ELR (cell line): ENCODE data around the gene CORO2B.
A peak's percentile ranks its signal among the peaks of the same experiment; 100 is the strongest.

Experiments
- DNase-seq: peaks from one replicate; pipeline ENCODE4 v3.0.0-alpha.2; 2015; ENCODE audit warnings: low read depth

Gene CORO2B

DNA sequence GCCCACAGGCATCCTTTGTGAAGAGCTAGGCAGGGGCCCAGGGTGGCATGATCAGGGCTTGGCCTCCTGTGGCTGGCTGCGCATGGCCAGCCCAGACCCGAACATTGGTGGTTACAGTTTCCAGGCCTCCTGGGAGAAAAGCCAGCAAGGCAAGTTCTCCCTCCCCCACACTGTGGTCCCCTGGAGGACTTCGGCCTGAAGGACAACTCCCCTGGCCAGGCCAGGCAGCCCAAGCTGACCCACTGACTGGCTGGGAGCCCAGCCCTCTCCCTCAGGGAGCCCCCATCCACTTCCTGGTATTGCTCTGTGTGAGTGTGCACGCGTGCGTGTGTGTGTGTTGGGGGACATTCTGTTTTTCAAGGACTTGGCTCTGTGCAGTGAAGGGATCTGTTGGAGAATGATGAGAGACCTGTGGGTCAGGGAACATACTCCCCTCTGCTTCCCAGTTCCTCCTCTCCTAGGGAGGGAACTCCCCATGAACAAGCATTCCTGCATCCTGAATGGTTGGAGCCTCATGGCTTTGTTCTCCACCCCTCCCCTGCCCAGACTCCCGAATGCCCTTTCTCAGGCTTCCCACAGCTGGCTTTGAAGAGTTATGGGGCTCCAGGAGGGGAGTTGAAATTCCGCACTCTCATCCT, 29.5 kb downstream of the CORO2B start:
- DNase-seq: no peak

DNA sequence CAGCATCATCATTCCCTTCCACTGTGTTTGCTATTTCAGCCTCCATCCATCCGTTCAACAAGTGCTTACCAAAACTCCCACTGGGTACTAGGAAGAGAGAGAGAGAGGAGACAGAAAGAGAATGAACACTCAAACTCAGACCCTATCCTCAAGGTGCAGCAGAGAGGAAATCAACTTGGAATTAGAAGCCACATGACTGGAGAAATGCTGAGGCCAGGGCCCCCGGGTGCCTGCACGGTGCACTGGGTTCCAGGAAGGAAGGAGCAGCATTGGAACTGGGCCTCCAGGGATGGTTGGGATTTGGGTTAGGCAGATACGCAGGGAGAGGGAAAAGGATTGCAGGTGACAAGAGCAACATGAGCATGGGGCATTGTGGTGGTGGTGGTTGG, 30.0 kb downstream of the CORO2B start:
- DNase-seq: no peak

DNA sequence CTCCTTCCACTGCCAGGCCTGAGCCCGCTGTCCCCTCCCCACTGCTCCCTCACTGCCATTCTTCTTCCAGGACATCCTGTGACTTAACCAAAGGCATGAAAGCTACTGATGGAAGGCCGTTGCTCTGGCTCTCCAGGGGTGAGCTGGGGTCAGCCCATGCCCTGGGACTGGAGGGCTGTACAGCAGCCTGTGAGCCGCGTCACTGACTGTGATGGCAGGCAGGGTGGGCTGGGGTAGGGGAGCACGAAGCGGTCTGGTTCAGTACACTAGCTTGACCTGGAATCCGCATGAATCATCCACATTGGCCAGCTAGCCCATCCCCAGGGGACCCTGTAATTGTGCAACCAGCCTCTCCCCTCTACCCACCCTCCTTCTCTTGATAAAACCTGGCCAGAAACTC, 30.8 kb downstream of the CORO2B start:
- DNase-seq: no peak

DNA sequence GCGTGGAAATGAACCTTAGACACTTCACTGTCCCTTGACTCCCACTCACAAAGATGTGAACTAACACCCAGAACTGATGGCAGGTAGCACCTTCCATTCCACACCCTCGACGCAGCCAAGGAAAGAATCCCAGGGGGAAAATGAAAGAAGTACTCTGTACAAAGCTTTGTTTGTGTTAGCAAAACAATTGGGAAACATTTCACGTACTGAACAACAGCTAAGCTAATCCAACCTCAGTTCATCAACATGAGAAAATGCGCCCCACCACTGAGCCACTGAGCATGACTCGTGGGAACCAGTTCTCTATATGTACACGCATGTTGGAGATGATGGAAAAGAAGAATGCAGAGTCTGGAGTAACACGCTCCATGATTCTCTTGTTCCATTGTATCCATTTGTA, 32.0 kb downstream of the CORO2B start:
- no peak for DNase-seq

DNA sequence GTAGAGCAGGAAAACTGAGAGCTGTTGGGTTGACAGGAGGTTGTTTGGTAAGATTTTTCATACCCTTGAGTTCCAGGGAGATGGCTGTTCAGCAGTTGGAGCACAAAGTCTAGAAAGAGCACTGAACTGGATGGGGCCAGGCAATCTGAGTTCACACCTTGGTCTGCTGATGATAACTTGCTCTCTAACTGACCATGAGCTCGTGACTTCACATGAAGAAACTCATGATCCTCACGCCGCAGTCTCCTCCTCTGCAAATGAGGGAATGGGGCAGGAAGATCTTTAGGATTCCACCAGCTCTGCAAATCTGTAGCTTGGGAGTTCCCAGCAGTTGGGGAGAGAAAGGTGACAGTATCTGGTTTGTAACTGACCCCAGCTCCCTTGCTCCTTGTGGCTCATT, 33.7 kb downstream of the CORO2B start:
- no peak for DNase-seq

DNA sequence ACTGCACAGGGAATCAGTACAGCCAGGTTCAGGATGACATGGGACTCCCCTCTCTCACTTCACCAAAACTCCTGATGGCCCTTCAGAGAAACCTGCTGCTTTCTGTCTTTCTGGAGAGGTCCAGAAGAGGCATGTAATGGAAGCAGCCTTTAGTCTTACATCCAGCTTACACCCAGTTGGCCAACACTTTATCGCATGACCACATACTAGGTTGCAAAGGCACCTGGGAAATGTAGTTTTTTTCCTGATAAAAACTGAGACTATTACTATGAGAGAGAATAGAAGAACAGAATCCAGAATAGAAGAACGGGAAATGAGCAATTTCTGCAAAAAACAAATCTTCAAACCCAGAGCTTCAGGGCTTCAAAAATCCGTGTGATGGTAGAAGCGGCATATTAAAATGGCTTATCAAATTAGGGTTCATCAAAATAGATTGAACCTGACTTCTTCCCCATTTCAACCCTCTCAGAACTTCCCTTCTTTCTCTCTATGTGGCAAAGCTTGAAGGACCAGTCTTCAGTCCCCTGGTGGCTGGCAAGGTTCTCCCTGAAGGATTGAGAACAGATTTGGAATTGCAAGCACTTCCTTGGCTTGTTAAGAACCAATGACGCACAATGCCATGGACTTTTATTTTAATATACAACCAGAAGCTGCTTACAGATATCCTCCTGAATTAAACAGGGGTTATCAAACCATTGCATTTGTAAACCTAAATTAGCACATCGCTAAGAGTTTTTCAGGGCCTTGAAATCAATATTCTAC, 34.4 kb downstream of the CORO2B start:
- no peak for DNase-seq

DNA sequence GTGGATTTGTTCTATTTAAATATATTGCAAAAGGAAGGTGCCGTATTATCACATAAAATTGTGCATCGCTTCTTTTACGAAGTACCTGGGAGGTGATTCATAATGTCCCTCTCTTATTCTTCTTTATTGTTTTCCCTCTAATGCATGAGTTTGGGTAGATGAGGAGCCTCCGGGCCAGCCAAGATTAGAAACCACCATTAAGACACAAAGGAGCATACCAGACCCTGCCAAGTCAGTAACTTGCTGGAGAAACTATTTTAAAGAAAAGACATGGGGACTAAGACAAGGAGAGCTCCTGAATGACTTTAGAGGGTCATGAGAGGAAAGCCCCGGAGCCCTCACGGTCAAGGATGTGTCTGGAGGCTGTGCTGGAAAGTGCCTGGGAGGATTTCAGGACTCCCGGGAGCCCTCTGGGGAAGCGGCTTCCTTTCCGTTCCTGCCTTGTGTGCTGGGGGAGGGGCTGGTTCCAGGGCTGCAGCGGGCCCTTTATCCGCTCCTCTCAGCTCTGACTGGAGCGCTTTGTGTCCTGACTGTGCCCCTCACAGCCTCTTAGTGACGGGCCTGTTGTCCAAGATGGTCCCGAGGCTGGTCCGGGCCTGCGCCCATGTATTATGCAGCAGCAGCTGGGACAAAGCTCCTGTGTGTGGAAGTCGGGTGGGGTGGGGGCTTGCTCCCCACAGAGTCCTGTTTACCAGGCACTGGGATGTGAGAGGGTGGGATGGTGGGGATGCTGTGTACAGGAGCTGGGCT, 35.7 kb downstream of the CORO2B start:
- DNase-seq: no peak

DNA sequence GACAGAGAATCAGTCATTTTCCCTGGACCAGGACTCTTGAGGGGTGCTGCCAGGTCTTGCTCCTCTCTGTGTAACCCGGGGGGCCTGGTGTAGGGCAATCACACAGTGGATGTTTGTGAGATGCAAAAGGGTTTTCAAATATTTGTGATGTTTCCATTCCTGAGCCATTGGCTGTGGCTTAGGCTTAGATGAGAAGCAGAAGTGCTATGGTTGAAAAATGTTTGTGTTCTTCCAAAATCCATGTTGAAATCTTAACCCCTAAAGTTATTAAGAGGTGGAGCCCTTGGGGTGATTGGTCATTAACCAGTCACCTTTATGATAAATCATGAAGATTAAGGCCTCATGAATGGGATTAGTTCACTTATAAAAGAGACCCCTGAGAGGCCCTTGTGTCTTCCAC, 36.5 kb downstream of the CORO2B start:
- no peak for DNase-seq

DNA sequence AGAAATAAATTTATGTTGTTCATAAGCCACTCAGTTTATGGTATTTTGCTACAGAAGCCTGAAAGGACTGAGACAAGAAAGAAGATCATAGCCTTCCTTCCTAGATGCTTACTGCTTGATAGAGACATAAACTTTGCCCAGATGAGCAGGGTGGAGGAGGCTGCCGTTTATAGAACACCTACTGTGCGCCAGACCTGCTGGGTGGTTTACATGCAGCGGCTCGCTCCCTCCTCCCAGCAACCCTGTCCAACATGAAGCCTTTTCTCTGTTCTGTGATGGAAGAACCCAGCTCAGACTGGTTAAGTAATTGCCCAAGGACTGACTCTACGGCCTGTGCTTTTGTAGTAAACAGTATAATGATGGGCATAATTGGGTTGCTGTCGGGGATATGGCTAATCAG, 37.0 kb downstream of the CORO2B start:
- DNase-seq: no peak

DNA sequence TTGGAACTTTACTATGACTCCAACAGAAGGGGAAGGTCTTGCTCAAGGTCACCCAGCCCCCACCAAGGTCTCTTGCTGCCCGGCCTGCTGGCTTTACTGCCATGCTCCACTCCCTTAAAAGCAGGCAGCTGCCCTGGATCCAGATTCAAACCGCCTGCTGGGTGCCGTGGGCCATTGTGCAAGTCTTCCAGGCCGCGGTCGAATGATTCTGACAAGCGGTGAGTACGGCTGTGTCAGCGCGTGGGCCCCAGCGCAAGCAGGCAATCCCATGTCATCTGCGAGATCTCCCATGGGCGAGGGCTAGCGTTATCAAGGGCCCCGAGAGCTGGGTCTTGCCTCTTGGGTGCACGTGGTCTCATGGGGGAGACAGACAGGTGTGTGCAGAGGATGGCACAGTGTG, 37.6 kb downstream of the CORO2B start:
- DNase-seq: no peak

DNA sequence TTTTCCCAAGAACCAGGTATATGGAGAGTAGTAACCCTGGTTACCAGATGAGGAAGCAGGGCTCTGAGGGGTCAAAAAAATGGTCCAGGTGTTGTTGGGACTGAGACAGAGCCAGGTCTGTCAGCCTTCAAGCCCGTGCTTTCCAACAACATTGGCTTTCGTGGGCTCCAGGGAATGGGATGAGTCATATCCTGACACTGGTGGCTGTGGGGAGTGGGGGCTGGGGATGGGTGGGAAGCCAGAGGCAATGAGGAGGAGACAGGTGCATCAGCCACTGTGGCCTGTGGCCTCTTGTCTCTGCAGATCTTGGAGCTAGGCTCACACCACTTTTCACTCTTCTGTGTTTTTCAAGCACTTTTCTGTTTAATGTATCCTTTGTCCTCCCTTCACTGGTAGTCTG, 38.2 kb downstream of the CORO2B start:
- DNase-seq: peak; percentile 54

DNA sequence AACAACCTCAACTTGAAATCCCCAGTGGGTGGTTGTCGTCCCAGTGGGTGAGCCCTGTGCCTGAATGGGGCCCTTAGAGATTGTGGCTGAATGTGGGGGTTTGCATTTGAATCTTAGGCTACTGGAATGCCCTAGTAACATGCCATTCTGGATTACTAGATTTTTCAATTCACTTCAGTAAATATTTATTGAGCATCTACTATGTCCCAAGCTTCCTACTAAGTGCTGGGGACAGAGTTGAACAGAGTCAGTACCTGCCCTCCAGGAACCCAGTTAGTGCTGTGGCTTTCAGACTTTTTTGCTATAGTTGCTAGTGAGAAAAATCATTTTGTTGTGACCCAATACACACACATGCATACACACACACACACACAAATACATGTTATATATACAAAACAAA, 39.0 kb downstream of the CORO2B start:
- no peak for DNase-seq

DNA sequence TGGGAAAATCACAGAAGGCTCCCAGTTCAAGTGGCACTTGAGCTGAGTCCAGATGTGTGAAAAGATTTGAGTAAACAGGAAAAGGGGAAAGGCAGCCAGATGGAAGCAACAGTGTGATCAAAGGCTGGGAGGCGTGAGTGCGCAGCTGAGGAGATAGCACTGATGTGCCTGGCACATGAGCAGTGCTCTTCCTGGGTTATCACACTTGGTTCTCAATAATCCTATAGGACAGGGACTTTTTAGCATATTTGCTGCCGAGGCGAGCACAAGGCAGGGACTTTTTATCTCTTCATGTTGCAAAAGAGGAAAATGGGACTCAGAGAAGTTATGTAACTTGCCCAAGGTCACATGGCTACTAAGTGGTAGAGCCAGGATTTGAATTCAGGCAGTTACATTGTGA, 39.6 kb downstream of the CORO2B start:
- no peak for DNase-seq

DNA sequence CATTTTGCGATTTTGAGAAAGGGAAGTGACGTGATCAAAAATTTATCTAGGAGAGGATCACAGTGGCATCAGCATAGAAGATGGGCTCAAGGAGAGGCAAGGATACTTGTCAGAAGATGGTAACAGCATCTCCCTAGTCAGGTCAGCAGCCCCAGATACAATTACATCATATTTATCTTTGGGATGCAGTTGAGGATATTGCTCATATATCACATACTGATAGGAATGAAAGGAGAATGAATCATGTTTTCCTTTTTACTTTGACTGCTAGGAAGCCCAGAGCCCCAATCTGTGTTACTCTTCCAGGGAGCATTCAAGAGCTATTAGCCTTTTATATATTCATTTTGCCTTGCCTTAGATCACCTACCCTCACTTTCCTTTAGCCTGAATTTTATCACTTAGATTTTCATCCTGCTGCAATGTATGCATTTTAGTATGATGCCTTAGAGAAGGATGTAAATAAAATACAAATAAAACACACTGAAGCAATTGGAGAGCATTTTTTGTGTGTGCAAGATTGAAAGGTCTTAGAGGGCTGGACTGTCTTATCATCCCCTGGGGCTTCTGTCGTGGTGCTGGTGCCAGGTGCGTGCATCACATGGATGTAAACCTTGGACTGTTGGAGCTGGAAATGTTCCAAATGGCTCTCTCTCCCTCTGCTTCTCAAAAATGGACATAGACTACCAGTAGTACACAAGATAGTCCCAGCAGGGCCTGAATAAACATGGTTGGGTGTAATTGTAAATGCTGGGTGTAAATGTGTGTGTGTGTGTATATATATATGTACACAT, 40.3 kb downstream of the CORO2B start:
- DNase-seq: peak; percentile 89

DNA sequence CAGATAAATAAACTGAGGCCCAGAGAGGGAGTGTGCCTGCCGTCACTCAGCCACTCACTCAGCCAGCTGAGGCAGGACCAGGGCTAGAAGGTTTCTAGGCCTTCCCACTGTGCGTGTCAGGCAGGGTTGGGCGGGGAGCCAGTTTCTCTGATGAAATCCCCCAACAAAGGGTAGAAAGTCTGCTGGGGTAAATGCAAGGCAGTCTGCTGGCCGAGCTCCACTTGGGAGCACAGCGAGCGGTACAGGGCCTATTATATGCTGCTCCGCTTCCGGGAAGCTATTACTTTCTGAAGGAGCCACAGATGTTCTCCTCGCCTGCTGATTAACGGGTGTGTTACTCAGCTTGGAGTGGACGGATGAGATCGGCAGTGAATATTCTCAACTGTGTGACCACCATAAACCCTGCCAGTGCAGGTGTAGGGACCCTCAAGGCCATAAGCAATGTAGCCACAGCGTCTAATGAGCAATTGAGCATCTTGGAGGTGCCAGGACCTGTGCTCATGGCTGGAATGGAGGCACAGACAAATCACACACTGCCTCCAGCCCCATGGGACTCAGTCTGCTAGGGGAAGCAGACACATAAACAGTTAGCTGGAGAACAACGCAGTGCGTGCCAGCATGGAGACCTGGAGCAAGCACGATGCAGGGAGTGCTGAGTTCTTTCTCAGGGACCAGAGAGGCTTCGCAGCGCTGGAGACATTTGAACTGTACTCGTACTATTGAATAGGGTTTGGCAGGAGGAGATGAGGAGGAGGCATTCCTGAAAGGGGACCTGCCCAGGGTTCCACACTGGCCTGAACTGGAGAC, 42.1 kb downstream of the CORO2B start:
- DNase-seq: peak; percentile 91

DNA sequence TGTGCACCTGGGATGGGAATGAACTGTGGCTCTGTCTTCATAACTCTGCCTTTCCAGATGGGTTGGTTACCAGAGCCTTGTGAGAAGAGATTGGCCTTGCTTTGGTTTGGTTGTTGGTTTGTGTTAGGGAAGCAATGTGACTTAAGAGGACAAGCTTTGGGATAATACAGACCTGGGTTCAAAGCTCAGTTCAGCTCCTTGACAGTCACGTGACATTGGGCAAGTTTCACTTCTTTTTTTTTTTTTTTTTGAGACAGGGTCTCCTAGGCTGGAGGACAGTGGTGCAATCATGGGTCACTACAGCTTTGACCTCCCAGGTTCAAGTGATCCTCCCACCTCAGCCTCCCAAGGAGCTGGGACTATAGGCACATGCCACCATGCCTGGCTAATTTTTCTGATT, 42.7 kb downstream of the CORO2B start:
- DNase-seq: no peak

DNA sequence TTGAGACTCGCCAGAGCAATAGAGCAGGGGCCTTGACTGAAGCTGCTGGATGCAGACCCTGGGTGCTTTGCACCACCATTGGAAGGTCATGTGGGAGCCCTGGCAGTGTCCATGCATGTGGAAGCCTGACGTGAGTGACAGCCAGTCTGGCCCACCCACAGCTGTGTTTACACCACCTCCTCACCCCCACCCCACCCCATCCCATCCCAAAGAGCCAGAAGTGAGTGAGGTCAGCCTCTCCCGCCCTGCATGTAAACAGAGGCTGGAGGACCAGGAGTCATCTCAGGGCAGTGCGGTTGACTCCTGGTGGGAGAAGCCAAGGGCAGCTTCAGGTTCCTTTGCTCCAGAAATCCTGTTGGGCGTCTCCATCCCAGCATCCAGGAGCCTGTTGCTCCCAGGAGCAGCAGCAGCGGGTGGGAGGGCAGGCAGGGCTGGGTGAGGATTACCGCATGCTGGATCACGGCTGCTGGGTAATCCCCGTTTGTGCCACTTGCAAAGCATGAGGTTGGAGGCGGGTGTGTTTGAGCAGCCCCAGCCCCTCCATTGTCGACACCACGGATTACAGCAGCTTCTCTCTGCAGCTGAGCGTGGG, 44.6 kb downstream of the CORO2B start:
- DNase-seq: no peak

DNA sequence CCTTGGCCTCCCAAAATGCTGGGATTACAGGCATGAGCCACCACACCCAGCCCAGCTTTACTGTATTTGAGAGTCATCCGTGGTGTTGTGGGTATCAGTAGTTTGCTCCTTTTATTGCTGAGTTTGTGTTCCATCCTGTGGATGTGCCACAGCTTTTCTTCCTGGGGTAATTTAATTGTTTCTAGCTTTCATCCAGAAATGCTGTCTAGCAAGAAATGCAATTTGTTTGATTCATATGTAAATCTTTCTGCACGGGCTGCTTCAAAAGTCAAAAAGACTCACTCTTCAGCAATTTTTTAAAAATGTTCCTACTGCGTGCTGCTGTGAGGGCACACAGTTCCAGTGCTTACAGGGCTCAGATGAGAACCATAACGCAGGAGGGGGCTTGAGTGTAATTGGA, 47.1 kb downstream of the CORO2B start:
- DNase-seq: no peak

DNA sequence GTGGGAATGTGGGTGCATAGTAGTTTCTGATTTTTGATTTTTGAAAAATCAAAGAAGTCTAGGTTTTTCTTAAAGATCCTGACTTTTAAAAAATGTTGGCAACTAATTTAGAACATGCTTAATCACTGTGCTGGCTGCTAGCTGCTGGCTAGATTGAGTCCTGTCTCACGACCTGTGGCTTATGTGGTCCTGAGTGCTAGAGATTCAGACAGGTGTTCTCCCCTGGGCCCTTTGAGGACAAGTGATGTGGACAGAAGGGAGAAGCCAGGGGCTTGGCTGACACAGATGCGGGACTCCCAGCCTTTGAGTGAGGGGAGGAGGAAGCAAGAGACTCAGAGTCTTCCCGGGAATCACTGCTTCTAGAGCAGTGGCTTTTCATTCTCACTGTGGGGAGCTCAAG, 47.5 kb downstream of the CORO2B start:
- no peak for DNase-seq

DNA sequence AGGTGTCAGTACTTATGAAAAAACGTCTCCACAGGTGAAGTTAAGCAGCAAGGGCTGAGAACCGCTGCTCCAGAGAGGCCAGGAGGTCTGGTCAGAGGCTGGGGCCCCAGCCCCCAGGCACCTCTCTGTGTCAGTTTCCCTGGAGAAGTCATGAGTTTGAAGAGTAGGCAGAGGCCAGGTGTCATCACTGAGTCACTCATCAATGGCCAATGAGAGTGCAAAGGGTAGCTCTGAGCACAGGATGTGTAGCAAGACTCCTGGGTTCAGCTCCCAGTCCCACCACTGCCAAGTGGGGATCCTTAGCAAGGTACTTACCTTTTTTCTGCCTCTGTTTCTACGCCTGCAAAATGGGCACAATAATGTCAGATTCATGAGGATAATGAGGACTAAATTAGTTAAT, 47.9 kb downstream of the CORO2B start:
- DNase-seq: peak; percentile 70

DNA sequence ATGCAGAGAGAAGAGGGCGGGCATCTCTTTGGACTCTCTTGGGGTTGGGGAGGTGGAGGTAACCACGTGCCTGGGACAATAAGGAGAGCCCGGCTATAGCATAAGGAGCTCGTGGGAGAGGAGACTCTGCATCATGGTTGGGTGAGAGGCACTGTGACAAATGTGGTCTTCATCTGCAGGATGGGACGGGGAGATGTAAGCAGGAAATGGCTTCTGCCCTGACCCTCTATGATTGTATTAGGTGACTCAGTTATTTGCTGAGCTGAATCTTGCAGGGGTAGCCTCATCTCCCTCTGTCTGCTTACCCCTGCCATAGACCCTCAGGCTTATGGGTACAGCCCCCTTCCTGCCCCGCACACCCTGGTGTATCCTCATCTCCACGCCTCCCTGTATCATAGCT, 48.7 kb downstream of the CORO2B start:
- peak; percentile 74 for DNase-seq
